Upper lobe of right lung (tissue), 1 donor: ENCODE results near the gene IRF4. TPM values are rescaled to one million over a fixed set of nuclear protein-coding genes. Genes with fewer than 3 reads are reported as not detected.

Experiments
- ATAC-seq: fragments of 200-7000 bp; cut with Tn5 transposase; one replicate; pipeline ENCODE4 v1.9.1; 2020; ENCODE audit warnings: mild to moderate bottlenecking, moderate library complexity
- DNase-seq: peaks from one replicate; pipeline ENCODE4 v3.0.0-alpha.2; 2020
- H3K27ac ChIP-seq: fragments of 200-600 bp; one replicate; pipeline ENCODE4 v1.8.0; 2022
- H3K27me3 ChIP-seq: fragments of 200-600 bp; one replicate; pipeline ENCODE4 v1.8.0; 2022; ENCODE audit warnings: mild to moderate bottlenecking
- H3K36me3 ChIP-seq: fragments of 200-600 bp; one replicate; pipeline ENCODE4 v1.8.0; 2022
- H3K4me1 ChIP-seq: fragments of 200-600 bp; one replicate; pipeline ENCODE4 v1.8.0; 2022
- H3K4me3 ChIP-seq: fragments of 200-600 bp; one replicate; pipeline ENCODE4 v1.8.0; 2022; ENCODE audit warnings: mild to moderate bottlenecking
- H3K9me3 ChIP-seq: fragments of 200-600 bp; one replicate; pipeline ENCODE4 v1.8.0; 2022
- intact Hi-C: fragments of 100-400 bp; cut with DNase I; formaldehyde crosslinking; loops from one replicate; pipeline ENCODE4 v1.11.0; 2022
- total RNA-seq: library from RNA; stranded (reverse); fragmentation: NEBNext Ultra II Directional; extraction: Animal tissue kit (Norgen Biotek cat#: 25700); gene quantifications from one replicate; pipeline ENCODE4 v1.2.1, GENCODE V29; 2021
- TF ChIP-seq, protein P1 (sequence below): fragments of 200-600 bp; IDR thresholded peaks from one replicate; pipeline ENCODE4 v1.8.0; 2022; ENCODE audit warnings: antibody characterized with exemption
- donor health status: DM: no; HTN: yes; CAD: no; lungs with severe emphysema.

The IRF4 gene
- total RNA-seq, 1 donor from 2014 or later, result 3.7 TPM

DNA sequence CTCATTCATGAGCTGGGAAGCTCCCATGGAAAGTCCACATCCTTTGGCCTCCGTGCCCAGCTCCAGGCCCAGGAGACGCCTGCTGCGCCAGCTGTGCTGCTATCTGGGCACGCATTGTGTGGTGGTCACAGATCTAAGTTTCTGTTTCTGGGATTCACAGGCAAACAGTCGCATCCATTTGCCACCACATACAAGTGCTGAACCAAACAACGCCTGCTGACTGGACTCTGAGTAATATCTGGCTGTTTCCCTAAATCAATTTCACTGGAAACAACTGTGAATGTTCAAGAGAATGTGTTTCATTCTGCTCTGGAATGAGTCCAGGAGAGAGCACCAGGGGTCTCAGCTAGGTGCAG lies 45.5 kb downstream of the IRF4 start:
- Histone ChIP-seq H3K27me3 (no peaks in the 10 kb centered on the region), H3K27ac (no peak overlapping the region), H3K36me3 (no peaks in the 10 kb centered on the region), H3K9me3 (no peaks in the 10 kb centered on the region), H3K4me3 (no peak overlapping the region), H3K4me1 (no peaks in the 10 kb centered on the region)
- TF ChIP-seq, protein P1, sequence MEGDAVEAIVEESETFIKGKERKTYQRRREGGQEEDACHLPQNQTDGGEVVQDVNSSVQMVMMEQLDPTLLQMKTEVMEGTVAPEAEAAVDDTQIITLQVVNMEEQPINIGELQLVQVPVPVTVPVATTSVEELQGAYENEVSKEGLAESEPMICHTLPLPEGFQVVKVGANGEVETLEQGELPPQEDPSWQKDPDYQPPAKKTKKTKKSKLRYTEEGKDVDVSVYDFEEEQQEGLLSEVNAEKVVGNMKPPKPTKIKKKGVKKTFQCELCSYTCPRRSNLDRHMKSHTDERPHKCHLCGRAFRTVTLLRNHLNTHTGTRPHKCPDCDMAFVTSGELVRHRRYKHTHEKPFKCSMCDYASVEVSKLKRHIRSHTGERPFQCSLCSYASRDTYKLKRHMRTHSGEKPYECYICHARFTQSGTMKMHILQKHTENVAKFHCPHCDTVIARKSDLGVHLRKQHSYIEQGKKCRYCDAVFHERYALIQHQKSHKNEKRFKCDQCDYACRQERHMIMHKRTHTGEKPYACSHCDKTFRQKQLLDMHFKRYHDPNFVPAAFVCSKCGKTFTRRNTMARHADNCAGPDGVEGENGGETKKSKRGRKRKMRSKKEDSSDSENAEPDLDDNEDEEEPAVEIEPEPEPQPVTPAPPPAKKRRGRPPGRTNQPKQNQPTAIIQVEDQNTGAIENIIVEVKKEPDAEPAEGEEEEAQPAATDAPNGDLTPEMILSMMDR, result no peak
- intact Hi-C loops, result no loop called here
- DNase-seq, result no peak
- no peak for ATAC-seq

GRCh38 chr6:438634-439170 lies 47.1 kb downstream of the IRF4 start:
- Histone ChIP-seq H3K27me3 (no peaks in the 10 kb centered on the region), H3K36me3 (no peaks in the 10 kb centered on the region), H3K4me3 (no peak overlapping the region), H3K9me3 (no peaks in the 10 kb centered on the region), H3K27ac (no peak overlapping the region), H3K4me1 (no peaks in the 10 kb centered on the region)
- DNase-seq (no peak), ATAC-seq (no peak)
- intact Hi-C loops, result no loop called here
- TF ChIP-seq, protein P1, result no peak

GRCh38 chr6:439641-440167 lies 48.2 kb downstream of the IRF4 start:
- DNase-seq (no peak), ATAC-seq (no peak)
- TF ChIP-seq, protein P1, result no peak
- Histone ChIP-seq H3K27ac (no peak overlapping the region), H3K27me3 (no peaks in the 10 kb centered on the region), H3K4me1 (no peaks in the 10 kb centered on the region), H3K36me3 (no peaks in the 10 kb centered on the region), H3K4me3 (no peak overlapping the region), H3K9me3 (no peaks in the 10 kb centered on the region)
- intact Hi-C loops, result no loop called here

DNA sequence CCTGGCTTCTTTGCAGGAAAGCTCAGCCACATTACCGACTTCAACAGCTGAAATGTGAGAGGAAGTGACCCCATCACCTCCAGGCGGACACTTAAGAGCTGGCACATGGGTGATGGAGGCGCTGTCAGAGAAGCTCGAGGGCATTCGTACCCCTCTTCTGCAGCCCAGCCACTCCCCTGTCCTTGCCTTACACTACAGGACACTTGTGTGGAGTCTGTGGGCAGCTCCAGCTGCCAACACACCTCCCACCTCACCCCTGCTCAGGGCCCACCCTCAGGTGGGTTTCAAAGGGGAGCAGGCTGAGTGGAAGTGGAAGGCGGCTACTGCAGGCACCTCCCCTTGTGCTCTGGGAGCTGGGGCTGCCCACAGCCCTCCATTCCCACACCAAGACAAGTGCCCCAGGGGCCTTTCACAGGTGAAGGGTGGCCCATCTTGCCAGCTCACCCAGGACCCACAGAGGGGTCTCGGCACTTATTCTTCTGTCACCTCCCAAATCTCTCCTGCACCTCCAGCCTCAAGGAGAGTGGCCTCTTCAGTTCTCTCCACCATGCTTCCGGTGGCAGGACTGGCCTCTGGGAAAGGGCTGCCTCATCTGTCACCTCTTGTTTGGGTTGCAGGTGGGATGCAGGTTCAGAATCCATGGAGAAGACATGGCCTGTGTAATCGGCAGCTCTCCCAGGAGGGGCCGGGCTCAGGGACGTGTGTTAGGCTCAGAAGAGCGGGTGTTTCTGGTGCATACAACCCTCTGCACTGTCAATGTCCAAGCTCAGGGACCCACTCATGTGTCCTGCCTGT lies 49.8 kb downstream of the IRF4 start:
- H3K9me3 ChIP-seq, result no peaks in the 10 kb centered on the region
- no peak for DNase-seq
- H3K27ac ChIP-seq, result no peak overlapping the region
- H3K4me3 ChIP-seq, result no peak overlapping the region
- intact Hi-C loops, result no loop called here
- TF ChIP-seq, protein P1, result no peak
- no peaks in the 10 kb centered on the region for H3K4me1 ChIP-seq
- no peak for ATAC-seq
- no peaks in the 10 kb centered on the region for H3K36me3 ChIP-seq
- H3K27me3 ChIP-seq, result no peaks in the 10 kb centered on the region

DNA sequence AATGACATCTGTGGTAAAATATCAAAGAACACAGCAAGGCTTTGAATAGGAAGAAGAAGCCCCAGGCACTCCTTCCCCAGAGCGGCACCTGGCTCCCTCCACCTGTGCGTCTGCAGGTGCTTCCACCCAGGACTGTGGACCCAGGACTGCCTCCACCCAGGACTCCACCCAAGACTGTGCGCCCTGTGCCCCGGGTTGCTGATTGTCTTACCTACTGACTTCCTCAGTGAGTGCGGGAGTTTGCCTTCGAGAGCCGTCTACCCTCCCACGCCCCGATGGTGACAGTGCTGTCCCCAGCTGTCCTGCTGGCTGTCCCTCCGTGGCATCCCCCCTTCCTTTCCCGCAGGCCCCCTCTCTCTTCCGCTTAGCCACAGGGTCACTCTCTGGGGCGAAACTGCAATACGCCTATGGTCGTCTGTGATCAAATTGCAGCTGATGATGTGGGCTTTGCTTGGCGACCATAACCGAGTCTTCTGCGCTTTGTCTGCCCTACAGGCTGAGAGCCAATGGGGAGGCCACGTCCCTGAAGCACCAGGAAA lies 52.1 kb downstream of the IRF4 start:
- H3K4me1 ChIP-seq, result no peaks in the 10 kb centered on the region
- ATAC-seq, result no peak
- no peaks in the 10 kb centered on the region for H3K9me3 ChIP-seq
- H3K27ac ChIP-seq, result no peak overlapping the region
- no peak overlapping the region for H3K4me3 ChIP-seq
- no peaks in the 10 kb centered on the region for H3K36me3 ChIP-seq
- H3K27me3 ChIP-seq, result no peaks in the 10 kb centered on the region
- intact Hi-C loops, result no loop called here
- no peak for DNase-seq
- TF ChIP-seq, protein P1, result no peak
